IMR-90 (cell line): ENCODE results near the gene CD28.

ENCODE experiments used
- CEBPB ChIP-seq: IDR thresholded peaks from 2 replicates; pipeline ENCODE4 v1.6.1; 2012; ENCODE audit warnings: low read depth, low read length, improper control_type of control experiment
- CTCF ChIP-seq: conservative IDR thresholded peaks from 2 replicates; pipeline ENCODE4 v1.5.1; 2012; ENCODE audit warnings: mild to moderate bottlenecking, low read depth, low read length, improper control_type of control experiment
- ELK1 ChIP-seq: fragments of 150-350 bp; IDR thresholded peaks from 2 replicates; pipeline ENCODE4 v1.6.1; 2016; ENCODE audit warnings: low read depth, mild to moderate bottlenecking, low read length, moderate library complexity, borderline replicate concordance
- FOS ChIP-seq: fragments of 150-350 bp; IDR thresholded peaks from 2 replicates; pipeline ENCODE4 v1.6.1; 2016; ENCODE audit warnings: low read depth, low read length
- MAZ ChIP-seq: IDR thresholded peaks from 2 replicates; pipeline ENCODE4 v1.6.1; 2012; ENCODE audit warnings: low read depth, mild to moderate bottlenecking, low read length, improper control_type of control experiment, moderate library complexity, borderline replicate concordance
- NFE2L2 ChIP-seq: fragments of 150-350 bp; IDR thresholded peaks from 2 replicates; pipeline ENCODE4 v1.6.1; 2016; ENCODE audit warnings: low read depth, mild to moderate bottlenecking, low read length
- POLR2A ChIP-seq: IDR thresholded peaks from 2 replicates; pipeline ENCODE4 v1.6.1; 2012; ENCODE audit warnings: mild to moderate bottlenecking, low read depth, low read length
- RAD21 ChIP-seq: IDR thresholded peaks from 2 replicates; pipeline ENCODE4 v1.6.1; 2012; ENCODE audit warnings: low read length, improper control_type of control experiment
- RFX5 ChIP-seq: IDR thresholded peaks from 2 replicates; pipeline ENCODE4 v1.8.0; 2012; ENCODE audit warnings: low read depth, mild to moderate bottlenecking, low read length, moderate library complexity

- TF ChIP-seq POLR2A, result no peak
- no peak for TF ChIP-seq CTCF
- no peak for TF ChIP-seq MAZ
- no peak for TF ChIP-seq RAD21
- TF ChIP-seq CEBPB, result no peak
- no peak for TF ChIP-seq FOS
- TF ChIP-seq RFX5, result no peak
- no peak for TF ChIP-seq ELK1
- no peak for TF ChIP-seq NFE2L2
These were observed 14.3 kb upstream of the CD28 start for GRCh38 chr2:203692031-203692710.
